ENCODE results near the gene BCL2.

BCL2 gene

DNA sequence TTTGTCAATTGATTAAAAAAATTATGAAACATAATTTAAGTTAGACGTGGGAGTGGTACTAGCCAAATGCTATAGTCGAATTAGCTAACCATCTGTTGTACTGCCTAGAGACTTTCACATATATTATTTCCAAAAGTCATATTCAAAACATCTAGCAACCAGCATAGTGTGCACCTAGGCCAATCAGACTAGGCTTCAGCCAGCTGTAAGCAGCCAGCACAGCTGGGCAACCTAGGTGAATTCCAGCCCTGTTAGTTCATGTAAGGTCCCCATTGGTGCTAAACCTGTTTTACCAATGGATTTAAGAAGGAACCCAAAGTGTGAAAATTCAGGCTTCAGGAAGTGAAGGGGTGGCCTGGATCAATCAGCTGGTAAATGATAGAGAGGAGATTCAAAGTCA lies 144.3 kb downstream of the BCL2 start:
- H3K27ac ChIP-seq: no peak overlapping the region
- TF ChIP-seq CTCF (conservative IDR thresholded peaks at IDR 0.05): no peak
- TF ChIP-seq ZFX (IDR thresholded peaks at IDR 0.05): no peak

GRCh38 chr18:63173983-63174382 lies 145.6 kb downstream of the BCL2 start:
- no peak overlapping the region for H3K27ac ChIP-seq
- TF ChIP-seq ZFX (IDR thresholded peaks at IDR 0.05): no peak
- TF ChIP-seq CTCF (conservative IDR thresholded peaks at IDR 0.05): no peak

DNA sequence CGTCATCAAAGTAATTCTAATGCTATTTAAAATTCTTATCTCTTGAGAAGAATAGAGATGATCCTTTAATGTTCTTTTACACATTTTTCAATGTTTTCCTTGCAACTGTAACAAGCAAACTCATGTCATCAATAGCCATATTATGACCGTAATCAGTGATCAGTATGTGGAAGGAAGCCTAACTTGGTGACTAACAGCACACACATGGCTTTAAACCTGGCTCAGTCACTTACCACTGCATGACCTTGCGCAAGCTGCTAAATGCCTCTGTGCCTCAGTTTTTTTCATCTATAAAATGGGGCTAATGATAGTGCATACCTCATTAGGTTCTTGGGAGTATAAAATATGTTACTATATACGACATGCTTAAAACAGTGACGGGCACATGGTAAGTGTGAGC lies 149.7 kb downstream of the BCL2 start:
- TF ChIP-seq ZFX (IDR thresholded peaks at IDR 0.05) (no peak), CTCF (conservative IDR thresholded peaks at IDR 0.05) (no peak)
- no peak overlapping the region for H3K27ac ChIP-seq

GRCh38 chr18:63168287-63168686 lies 151.3 kb downstream of the BCL2 start:
- TF ChIP-seq ZFX (IDR thresholded peaks at IDR 0.05) (no peak), CTCF (conservative IDR thresholded peaks at IDR 0.05) (no peak)

DNA sequence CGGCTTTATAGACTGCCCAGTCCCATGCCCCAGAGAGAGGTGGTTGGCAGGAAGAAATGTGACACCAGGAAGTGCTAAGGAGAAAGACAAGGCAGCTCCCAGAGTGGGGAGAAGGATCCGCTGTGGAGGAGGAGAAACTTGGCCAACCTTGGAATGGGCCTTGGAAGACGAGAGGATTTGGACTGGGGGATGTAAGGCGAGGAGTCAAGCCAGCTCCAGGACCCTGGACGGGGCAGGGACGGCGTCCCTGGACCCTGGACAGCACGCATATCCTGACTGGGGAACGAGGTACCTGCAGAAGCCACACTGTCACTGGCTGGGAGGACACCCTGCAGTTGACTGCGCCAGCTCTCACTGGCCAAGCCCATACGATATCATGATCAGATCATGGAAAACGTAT lies 153.4 kb downstream of the BCL2 start:
- TF ChIP-seq CTCF (conservative IDR thresholded peaks at IDR 0.05): no peak
- TF ChIP-seq ZFX (IDR thresholded peaks at IDR 0.05): no peak
- H3K27ac ChIP-seq: no peak overlapping the region

More at GRCh38 chr18:63168287-63168686, 151.3 kb downstream of the BCL2 start:
- no peak overlapping the region for H3K27ac ChIP-seq

GRCh38 chr18:63164396-63164795 lies 155.2 kb downstream of the BCL2 start:
- no peak for TF ChIP-seq ZFX (IDR thresholded peaks at IDR 0.05)
- no peak for TF ChIP-seq CTCF (conservative IDR thresholded peaks at IDR 0.05)
- no peak overlapping the region for H3K27ac ChIP-seq

- no peak overlapping the region for H3K27ac ChIP-seq
- TF ChIP-seq ZFX (IDR thresholded peaks at IDR 0.05) (no peak), CTCF (conservative IDR thresholded peaks at IDR 0.05) (no peak)
These were observed 157.1 kb downstream of the BCL2 start for GRCh38 chr18:63162271-63163014.

All from C4-2B (cell line).